Activated T-cell treated with anti-CD3 and anti-CD28 coated beads, Interleukin-2, amount 50 U/mL, for 72 hours (primary cell): ENCODE data around the gene DLL1. TPM values are rescaled to one million over a fixed set of nuclear protein-coding genes. Genes with fewer than 3 reads are reported as not detected.
"Not testable (repeated sequence)": the region's sequence is repeated elsewhere in the genome, so short reads cannot be mapped to it uniquely, and the experiment has no call there.

Source experiments
- ATAC-seq, 2 donors: fragments of 150-1000 bp; cut with Tn5 transposase; replicated peaks in 1 of 2; 2 replicates each; pipeline ENCODE4 v1.10.0; 2021; ENCODE audit warnings: moderate library complexity in 2 of 2, mild to moderate bottlenecking in 1 of 2
- DNase-seq, 2 donors: peaks; one replicate each; pipeline ENCODE4 v3.0.0; 2021 to 2022; ENCODE audit warnings: mixed read lengths in 1 of 2
- H3K27ac Mint-ChIP-seq: one replicate; pipeline ENCODE4 v1.8.0; 2022; ENCODE audit warnings: mild to moderate bottlenecking, moderate library complexity, mixed read lengths
- H3K27me3 Mint-ChIP-seq: one replicate; pipeline ENCODE4 v1.8.0; 2022; ENCODE audit warnings: low read depth, mixed read lengths
- H3K36me3 Mint-ChIP-seq, 2 donors: one replicate each; pipeline ENCODE4 v1.8.0; 2022; ENCODE audit warnings: mixed read lengths in 2 of 2, mild to moderate bottlenecking in 1 of 2; ENCODE audit not compliant: insufficient read depth in 2 of 2
- H3K4me1 Mint-ChIP-seq: one replicate; pipeline ENCODE4 v1.8.0; 2022; ENCODE audit warnings: low read depth, mixed read lengths
- H3K4me3 Mint-ChIP-seq, 2 donors: one replicate each; pipeline ENCODE4 v1.8.0; 2022; ENCODE audit warnings: mild to moderate bottlenecking in 2 of 2, mixed read lengths in 2 of 2, moderate library complexity in 2 of 2
- H3K9me3 Mint-ChIP-seq, 2 donors: one replicate each; pipeline ENCODE4 v1.8.0; 2022; ENCODE audit warnings: mixed read lengths in 2 of 2
- total RNA-seq, 2 donors: library from RNA; stranded (reverse); gene quantifications; one replicate each; pipeline ENCODE4 v1.2.3, GENCODE V29; 2022

Gene DLL1
- 1 to 10 TPM; 1.7 to 2.3 TPM for total RNA-seq

- peaks cover 59% of the 10 kb centered on the region for H3K27me3 Mint-ChIP-seq
- DNase-seq (peak; percentile 49 to 52), ATAC-seq (peak; percentile 28 to 44)
- peak within 1 kb of the TSS; percentile 93 to 95 for H3K4me3 Mint-ChIP-seq
- H3K4me1 Mint-ChIP-seq: peaks cover 51% of the 10 kb centered on the region
- peak within 1 kb of the TSS; percentile 12 for H3K27ac Mint-ChIP-seq
- H3K9me3 Mint-ChIP-seq: no peaks in the 10 kb centered on the region
- H3K36me3 Mint-ChIP-seq: peaks cover 5 to 10% of the 10 kb centered on the region in 2 donors
Measured at GRCh38 chr6:170290296-170291128, at the start of gene DLL1. DLL1 (minus strand) TSS chr6:170291078; CDS start chr6:170290139, 939 bp downstream.

GRCh38 chr6:170335199-170335598 lies 44.3 kb upstream of the DLL1 start:
- DNase-seq: not testable (repeated sequence)

GRCh38 chr6:170329321-170329720 lies 38.4 kb upstream of the DLL1 start:
- Mint-ChIP-seq H3K27ac (peak overlapping the region; percentile 45), H3K27me3 (no peaks in the 10 kb centered on the region), H3K36me3 (peaks cover 8 to 24% of the 10 kb centered on the region in 2 donors), H3K4me1 (peaks cover 11% of the 10 kb centered on the region), H3K9me3 (no peaks in the 10 kb centered on the region), H3K4me3 (no peak overlapping the region)
- ATAC-seq (no peak), DNase-seq (no peak)

More at GRCh38 chr6:170335199-170335598, 44.3 kb upstream of the DLL1 start:
- H3K27me3 Mint-ChIP-seq, H3K27ac Mint-ChIP-seq, H3K4me3 Mint-ChIP-seq, ATAC-seq, H3K9me3 Mint-ChIP-seq: not testable (repeated sequence)
- peaks cover 22% of the 10 kb centered on the region for H3K4me1 Mint-ChIP-seq
- H3K36me3 Mint-ChIP-seq: peaks cover 8 to 31% of the 10 kb centered on the region in 2 donors

- Mint-ChIP-seq H3K4me1 (peaks cover 31% of the 10 kb centered on the region), H3K27me3 (no peaks in the 10 kb centered on the region), H3K27ac (peak overlapping the region; percentile 35), H3K36me3 (peaks cover 9 to 34% of the 10 kb centered on the region in 2 donors), H3K9me3 (no peaks in the 10 kb centered on the region), H3K4me3 (no peak overlapping the region)
- DNase-seq (no peak), ATAC-seq (no peak)
Measured at GRCh38 chr6:170317718-170318117, 26.8 kb upstream of the DLL1 start.

GRCh38 chr6:170317076-170317475 lies 26.2 kb upstream of the DLL1 start:
- Mint-ChIP-seq H3K27me3 (no peaks in the 10 kb centered on the region), H3K27ac (peak overlapping the region; percentile 85), H3K36me3 (peaks cover 6 to 28% of the 10 kb centered on the region in 2 donors), H3K9me3 (no peaks in the 10 kb centered on the region), H3K4me1 (peaks cover 29% of the 10 kb centered on the region), H3K4me3 (no peak overlapping the region)
- DNase-seq (no peak), ATAC-seq (no peak)

GRCh38 chr6:170316071-170316470 lies 25.2 kb upstream of the DLL1 start:
- ATAC-seq: peak; percentile 69 to 89

GRCh38 chr6:170314983-170315382 lies 24.1 kb upstream of the DLL1 start:
- Mint-ChIP-seq H3K4me1 (peaks cover 43% of the 10 kb centered on the region), H3K27ac (no peak overlapping the region), H3K9me3 (no peaks in the 10 kb centered on the region), H3K27me3 (no peaks in the 10 kb centered on the region), H3K4me3 (no peak overlapping the region), H3K36me3 (peaks cover 0 to 23% of the 10 kb centered on the region in 2 donors)
- DNase-seq (no peak), ATAC-seq (no peak)

More at GRCh38 chr6:170316071-170316470, 25.2 kb upstream of the DLL1 start:
- DNase-seq: no peak
- no peaks in the 10 kb centered on the region for H3K9me3 Mint-ChIP-seq
- H3K4me3 Mint-ChIP-seq: no peak overlapping the region
- H3K27ac Mint-ChIP-seq: no peak overlapping the region
- peaks cover 32% of the 10 kb centered on the region for H3K4me1 Mint-ChIP-seq
- H3K36me3 Mint-ChIP-seq: peaks cover 6 to 28% of the 10 kb centered on the region in 2 donors
- H3K27me3 Mint-ChIP-seq: no peaks in the 10 kb centered on the region

- no peaks in the 10 kb centered on the region for H3K27me3 Mint-ChIP-seq
- DNase-seq (no peak), ATAC-seq (no peak)
- no peaks in the 10 kb centered on the region for H3K9me3 Mint-ChIP-seq
- no peak overlapping the region for H3K4me3 Mint-ChIP-seq
- peaks cover 0 to 15% of the 10 kb centered on the region in 2 donors for H3K36me3 Mint-ChIP-seq
- H3K27ac Mint-ChIP-seq: no peak overlapping the region
- H3K4me1 Mint-ChIP-seq: peaks cover 49% of the 10 kb centered on the region
Measured at GRCh38 chr6:170313716-170314295, 22.9 kb upstream of the DLL1 start.

GRCh38 chr6:170312876-170313275 lies 22.0 kb upstream of the DLL1 start:
- H3K4me3 Mint-ChIP-seq: no peak overlapping the region
- H3K36me3 Mint-ChIP-seq: peaks cover 0 to 13% of the 10 kb centered on the region in 2 donors
- H3K27me3 Mint-ChIP-seq: no peaks in the 10 kb centered on the region
- peaks cover 58% of the 10 kb centered on the region for H3K4me1 Mint-ChIP-seq
- H3K9me3 Mint-ChIP-seq: no peaks in the 10 kb centered on the region
- no peak overlapping the region for H3K27ac Mint-ChIP-seq
- ATAC-seq (no peak), DNase-seq (no peak)

- Mint-ChIP-seq H3K9me3 (no peaks in the 10 kb centered on the region), H3K27ac (peak overlapping the region; percentile 73), H3K4me1 (peaks cover 67% of the 10 kb centered on the region), H3K36me3 (peaks cover 4 to 11% of the 10 kb centered on the region in 2 donors), H3K4me3 (no peak overlapping the region), H3K27me3 (no peaks in the 10 kb centered on the region)
- no peak for ATAC-seq
- DNase-seq: no peak
Measured at GRCh38 chr6:170311696-170312095, 20.8 kb upstream of the DLL1 start.

- peak overlapping the region; percentile 16 for H3K27ac Mint-ChIP-seq
- no peaks in the 10 kb centered on the region for H3K9me3 Mint-ChIP-seq
- ATAC-seq (no peak), DNase-seq (no peak)
- peaks cover 6% of the 10 kb centered on the region for H3K27me3 Mint-ChIP-seq
- peak overlapping the region; percentile 96 to 98 for H3K4me3 Mint-ChIP-seq
- H3K4me1 Mint-ChIP-seq: peaks cover 59% of the 10 kb centered on the region
- H3K36me3 Mint-ChIP-seq: peaks cover 4 to 11% of the 10 kb centered on the region in 2 donors
Measured at GRCh38 chr6:170308761-170309160, 17.9 kb upstream of the DLL1 start.

GRCh38 chr6:170307080-170307545 lies 16.2 kb upstream of the DLL1 start:
- Mint-ChIP-seq H3K9me3 (no peaks in the 10 kb centered on the region), H3K27me3 (peaks cover 12% of the 10 kb centered on the region), H3K36me3 (peaks cover 4 to 14% of the 10 kb centered on the region in 2 donors), H3K4me1 (peaks cover 46% of the 10 kb centered on the region), H3K27ac (peak overlapping the region; percentile 93), H3K4me3 (peak overlapping the region; percentile 96 to 98)
- ATAC-seq (no peak), DNase-seq (no peak)
